Measurements from ENCODE around the gene NKX2-3. TPM values are rescaled to one million over a fixed set of nuclear protein-coding genes. Genes with fewer than 3 reads are reported as not detected.

Gene NKX2-3
- total RNA-seq = not detected

DNA sequence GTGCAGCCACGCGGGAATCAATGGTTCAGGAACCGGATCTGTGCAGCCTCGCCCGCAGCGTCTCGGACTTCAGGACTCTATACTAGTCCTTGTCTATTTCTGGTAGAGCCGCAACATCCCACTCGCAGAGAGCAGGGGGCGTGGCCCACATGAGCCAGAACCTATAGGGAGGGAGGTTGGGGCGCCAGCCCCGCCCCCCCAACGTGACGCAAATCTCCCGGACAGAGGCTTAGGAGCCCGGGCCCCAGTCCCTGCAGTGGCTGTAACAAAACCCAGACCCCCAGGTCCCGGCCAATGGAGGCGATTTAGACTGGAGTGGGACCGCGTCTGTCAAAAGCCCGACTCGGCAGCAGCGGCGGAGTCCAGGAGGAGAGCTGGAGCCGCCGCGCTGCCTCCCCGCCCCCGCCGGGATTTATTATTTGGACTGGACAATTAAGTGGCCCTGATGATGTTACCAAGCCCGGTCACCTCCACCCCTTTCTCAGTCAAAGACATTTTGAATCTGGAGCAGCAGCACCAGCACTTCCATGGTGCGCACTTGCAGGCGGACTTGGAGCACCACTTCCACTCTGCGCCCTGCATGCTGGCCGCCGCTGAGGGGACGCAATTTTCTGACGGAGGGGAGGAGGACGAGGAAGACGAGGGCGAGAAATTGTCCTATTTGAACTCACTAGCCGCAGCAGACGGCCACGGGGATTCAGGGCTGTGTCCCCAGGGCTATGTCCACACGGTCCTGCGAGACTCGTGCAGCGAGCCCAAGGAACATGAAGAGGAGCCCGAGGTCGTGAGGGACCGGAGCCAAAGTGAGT lies at the start of gene NKX2-3:
NKX2-3 (plus strand) TSS at position 256 of the 809 bp plus-strand sequence; CDS start at position 446, 190 bp downstream.
- peaks cover 24 to 92% of the 10 kb centered on the region in 2 donors for H3K27me3 ChIP-seq
- DNase-seq = peak in 1 of 2 donors; percentile 44
- H3K27ac ChIP-seq = no peak within 1 kb of the TSS
- H3K4me3 ChIP-seq = no peak within 1 kb of the TSS
- intact Hi-C loops (cut with DNase I; ENCODE audit: low total_unique reads) = no loop called here
- H3K36me3 ChIP-seq = no peaks in the 10 kb centered on the region
- H3K4me1 ChIP-seq = peaks cover 0 to 27% of the 10 kb centered on the region in 2 donors
- no peak for TF ChIP-seq POLR2A (IDR thresholded peaks at IDR 0.05)
- TF ChIP-seq, protein P1, sequence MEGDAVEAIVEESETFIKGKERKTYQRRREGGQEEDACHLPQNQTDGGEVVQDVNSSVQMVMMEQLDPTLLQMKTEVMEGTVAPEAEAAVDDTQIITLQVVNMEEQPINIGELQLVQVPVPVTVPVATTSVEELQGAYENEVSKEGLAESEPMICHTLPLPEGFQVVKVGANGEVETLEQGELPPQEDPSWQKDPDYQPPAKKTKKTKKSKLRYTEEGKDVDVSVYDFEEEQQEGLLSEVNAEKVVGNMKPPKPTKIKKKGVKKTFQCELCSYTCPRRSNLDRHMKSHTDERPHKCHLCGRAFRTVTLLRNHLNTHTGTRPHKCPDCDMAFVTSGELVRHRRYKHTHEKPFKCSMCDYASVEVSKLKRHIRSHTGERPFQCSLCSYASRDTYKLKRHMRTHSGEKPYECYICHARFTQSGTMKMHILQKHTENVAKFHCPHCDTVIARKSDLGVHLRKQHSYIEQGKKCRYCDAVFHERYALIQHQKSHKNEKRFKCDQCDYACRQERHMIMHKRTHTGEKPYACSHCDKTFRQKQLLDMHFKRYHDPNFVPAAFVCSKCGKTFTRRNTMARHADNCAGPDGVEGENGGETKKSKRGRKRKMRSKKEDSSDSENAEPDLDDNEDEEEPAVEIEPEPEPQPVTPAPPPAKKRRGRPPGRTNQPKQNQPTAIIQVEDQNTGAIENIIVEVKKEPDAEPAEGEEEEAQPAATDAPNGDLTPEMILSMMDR (IDR thresholded peaks at IDR 0.05) = no peak
- no peaks in the 10 kb centered on the region for H3K9me3 ChIP-seq

DNA sequence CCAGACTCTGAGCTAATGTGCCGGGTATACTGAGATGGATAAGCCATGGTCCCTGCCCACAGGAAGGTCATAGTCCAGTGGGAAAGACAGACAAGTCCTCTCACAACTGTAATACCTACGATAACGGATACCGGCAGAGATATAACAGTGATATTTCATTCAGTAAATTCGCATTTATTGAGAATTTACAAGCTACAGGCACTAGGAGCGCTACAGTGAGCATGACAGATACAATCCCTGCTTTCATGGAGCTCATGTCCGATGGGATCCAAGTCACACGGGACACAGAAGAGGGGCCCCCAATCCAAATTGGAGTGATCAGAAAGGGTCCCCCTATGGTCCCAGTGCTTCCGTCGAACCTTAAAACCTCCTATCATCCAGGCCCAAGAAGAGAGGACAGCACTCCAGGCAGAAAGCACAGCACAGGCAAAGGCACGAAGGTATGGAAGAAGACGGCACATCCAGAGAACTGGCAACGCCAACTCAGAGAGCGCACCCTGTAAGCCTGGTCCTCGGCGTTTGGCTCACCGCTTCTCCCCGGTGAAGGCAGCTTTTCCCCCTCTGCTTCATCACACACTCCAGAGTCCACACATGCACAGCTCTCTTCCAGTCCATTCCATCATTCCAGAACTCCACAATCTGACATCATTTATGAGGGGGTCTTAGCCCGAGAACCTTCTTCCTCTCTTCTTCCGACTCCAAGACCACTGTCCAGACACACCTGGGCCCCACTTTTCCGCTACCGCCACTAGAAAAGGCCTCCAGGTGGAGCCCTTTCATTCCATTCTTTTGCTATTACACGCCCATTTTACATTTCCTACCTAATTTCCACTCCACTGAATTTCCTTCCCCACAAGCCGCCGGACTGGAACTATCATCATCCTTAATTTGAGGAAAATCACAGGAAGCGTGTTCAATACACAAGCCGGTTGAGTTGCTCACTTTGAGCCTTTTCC lies 47.8 kb upstream of the NKX2-3 start:
- Histone ChIP-seq H3K27me3 (no peaks in the 10 kb centered on the region), H3K4me1 (no peaks in the 10 kb centered on the region), H3K9me3 (no peaks in the 10 kb centered on the region), H3K27ac (no peak overlapping the region), H3K36me3 (no peaks in the 10 kb centered on the region), H3K4me3 (no peak overlapping the region)
- TF ChIP-seq, protein P1 (IDR thresholded peaks at IDR 0.05) = no peak
- no peak for TF ChIP-seq POLR2A (IDR thresholded peaks at IDR 0.05)
- intact Hi-C loops (cut with DNase I; ENCODE audit: low total_unique reads) = no loop called here
- DNase-seq = no peak

GRCh38 chr10:99487125-99487807 lies 45.5 kb upstream of the NKX2-3 start:
- Histone ChIP-seq H3K36me3 (no peaks in the 10 kb centered on the region), H3K27me3 (peaks cover 0 to 3% of the 10 kb centered on the region in 2 donors), H3K4me3 (no peak overlapping the region), H3K9me3 (no peaks in the 10 kb centered on the region), H3K27ac (no peak overlapping the region), H3K4me1 (no peaks in the 10 kb centered on the region)
- no peak for DNase-seq
- TF ChIP-seq POLR2A (IDR thresholded peaks at IDR 0.05) = no peak
- TF ChIP-seq, protein P1 (IDR thresholded peaks at IDR 0.05) = no peak
- intact Hi-C loops (cut with DNase I; ENCODE audit: low total_unique reads) = no loop called here

- Histone ChIP-seq H3K27ac (no peak overlapping the region), H3K36me3 (no peaks in the 10 kb centered on the region), H3K4me1 (no peaks in the 10 kb centered on the region), H3K9me3 (no peaks in the 10 kb centered on the region), H3K4me3 (no peak overlapping the region), H3K27me3 (peaks cover 0 to 3% of the 10 kb centered on the region in 2 donors)
- intact Hi-C loops (cut with DNase I; ENCODE audit: low total_unique reads) = no loop called here
- DNase-seq = no peak
- TF ChIP-seq, protein P1 (IDR thresholded peaks at IDR 0.05) = no peak
- no peak for TF ChIP-seq POLR2A (IDR thresholded peaks at IDR 0.05)
These were observed 43.5 kb upstream of the NKX2-3 start for GRCh38 chr10:99489271-99489670.

Measured in uterus (tissue), 4 donors.